Upper lobe of right lung (tissue), 1 donor: ENCODE measurements around the gene KLHL41. TPM values are rescaled to one million over a fixed set of nuclear protein-coding genes. Genes with fewer than 3 reads are reported as not detected.
"Not testable (repeated sequence)": the region's sequence is repeated elsewhere in the genome, so short reads cannot be mapped to it uniquely, and the experiment has no call there.

ENCODE experiments used
- ATAC-seq: fragments of 200-7000 bp; cut with Tn5 transposase; one replicate; pipeline ENCODE4 v1.9.1; 2020; ENCODE audit warnings: mild to moderate bottlenecking, moderate library complexity
- DNase-seq: peaks from one replicate; pipeline ENCODE4 v3.0.0-alpha.2; 2020
- H3K27ac ChIP-seq: fragments of 200-600 bp; one replicate; pipeline ENCODE4 v1.8.0; 2022
- H3K27me3 ChIP-seq: fragments of 200-600 bp; one replicate; pipeline ENCODE4 v1.8.0; 2022; ENCODE audit warnings: mild to moderate bottlenecking
- H3K36me3 ChIP-seq: fragments of 200-600 bp; one replicate; pipeline ENCODE4 v1.8.0; 2022
- H3K4me1 ChIP-seq: fragments of 200-600 bp; one replicate; pipeline ENCODE4 v1.8.0; 2022
- H3K4me3 ChIP-seq: fragments of 200-600 bp; one replicate; pipeline ENCODE4 v1.8.0; 2022; ENCODE audit warnings: mild to moderate bottlenecking
- H3K9me3 ChIP-seq: fragments of 200-600 bp; one replicate; pipeline ENCODE4 v1.8.0; 2022
- intact Hi-C: fragments of 100-400 bp; cut with DNase I; formaldehyde crosslinking; loops from one replicate; pipeline ENCODE4 v1.11.0; 2022
- total RNA-seq: library from RNA; stranded (reverse); fragmentation: NEBNext Ultra II Directional; extraction: Animal tissue kit (Norgen Biotek cat#: 25700); gene quantifications from one replicate; pipeline ENCODE4 v1.2.1, GENCODE V29; 2021
- TF ChIP-seq, protein P1 (sequence below): fragments of 200-600 bp; IDR thresholded peaks from one replicate; pipeline ENCODE4 v1.8.0; 2022; ENCODE audit warnings: antibody characterized with exemption
- donor health status: DM: no; HTN: yes; CAD: no; lungs with severe emphysema.

The KLHL41 gene
- total RNA-seq, 1 donor from 2014 or later: 0.61 TPM

DNA sequence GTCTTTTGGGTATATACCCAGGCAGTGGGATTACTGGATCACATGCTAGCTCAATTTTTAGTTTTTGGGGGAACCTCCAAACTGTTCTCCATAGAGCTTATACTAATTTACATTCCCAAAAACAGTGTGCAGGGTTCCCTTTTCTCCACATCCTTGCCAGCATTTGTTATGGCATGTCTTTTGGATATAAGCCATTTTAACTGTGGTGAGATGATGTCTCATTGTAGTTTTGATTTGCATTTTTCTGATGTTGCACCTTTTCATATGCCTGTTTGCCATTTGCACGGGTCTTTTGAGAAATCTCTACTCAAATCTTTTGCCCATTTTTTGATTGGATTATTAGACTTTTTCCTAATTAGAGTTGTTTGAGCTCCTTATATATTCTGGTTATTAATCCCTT is 56.2 kb downstream of the KLHL41 start:
- H3K4me3 ChIP-seq: no peak overlapping the region
- H3K36me3 ChIP-seq: peaks cover 21% of the 10 kb centered on the region
- DNase-seq (no peak), ATAC-seq (no peak)
- no peaks in the 10 kb centered on the region for H3K27me3 ChIP-seq
- H3K27ac ChIP-seq: no peak overlapping the region
- no peaks in the 10 kb centered on the region for H3K4me1 ChIP-seq
- TF ChIP-seq, protein P1, sequence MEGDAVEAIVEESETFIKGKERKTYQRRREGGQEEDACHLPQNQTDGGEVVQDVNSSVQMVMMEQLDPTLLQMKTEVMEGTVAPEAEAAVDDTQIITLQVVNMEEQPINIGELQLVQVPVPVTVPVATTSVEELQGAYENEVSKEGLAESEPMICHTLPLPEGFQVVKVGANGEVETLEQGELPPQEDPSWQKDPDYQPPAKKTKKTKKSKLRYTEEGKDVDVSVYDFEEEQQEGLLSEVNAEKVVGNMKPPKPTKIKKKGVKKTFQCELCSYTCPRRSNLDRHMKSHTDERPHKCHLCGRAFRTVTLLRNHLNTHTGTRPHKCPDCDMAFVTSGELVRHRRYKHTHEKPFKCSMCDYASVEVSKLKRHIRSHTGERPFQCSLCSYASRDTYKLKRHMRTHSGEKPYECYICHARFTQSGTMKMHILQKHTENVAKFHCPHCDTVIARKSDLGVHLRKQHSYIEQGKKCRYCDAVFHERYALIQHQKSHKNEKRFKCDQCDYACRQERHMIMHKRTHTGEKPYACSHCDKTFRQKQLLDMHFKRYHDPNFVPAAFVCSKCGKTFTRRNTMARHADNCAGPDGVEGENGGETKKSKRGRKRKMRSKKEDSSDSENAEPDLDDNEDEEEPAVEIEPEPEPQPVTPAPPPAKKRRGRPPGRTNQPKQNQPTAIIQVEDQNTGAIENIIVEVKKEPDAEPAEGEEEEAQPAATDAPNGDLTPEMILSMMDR: no peak
- H3K9me3 ChIP-seq: no peaks in the 10 kb centered on the region
- intact Hi-C loops: no loop called here

DNA sequence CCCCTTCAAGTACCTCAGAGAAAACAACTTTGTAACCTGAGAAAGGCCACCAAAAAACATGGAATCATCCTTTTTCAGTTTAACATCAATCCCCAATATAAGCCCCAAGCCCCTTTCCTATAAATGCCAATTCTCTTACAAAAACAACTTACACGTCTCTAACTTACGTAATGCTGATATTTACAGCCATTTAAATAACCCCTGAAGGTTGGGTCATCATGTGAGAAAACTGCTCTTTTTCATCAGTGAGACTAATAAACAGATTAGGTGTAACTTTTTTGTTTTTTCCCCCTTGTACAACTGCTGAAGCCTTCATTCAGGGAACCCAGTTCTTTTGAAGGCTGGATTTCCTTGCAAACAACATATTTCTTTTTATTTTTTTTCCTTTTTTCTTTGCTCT is 60.4 kb downstream of the KLHL41 start:
- intact Hi-C loops: no loop called here
- Histone ChIP-seq H3K27ac (no peak overlapping the region), H3K27me3 (no peaks in the 10 kb centered on the region), H3K9me3 (no peaks in the 10 kb centered on the region), H3K4me1 (peaks cover 17% of the 10 kb centered on the region), H3K36me3 (peaks cover 16% of the 10 kb centered on the region), H3K4me3 (no peak overlapping the region)
- ATAC-seq (no peak), DNase-seq (no peak)
- TF ChIP-seq, protein P1: no peak

DNA sequence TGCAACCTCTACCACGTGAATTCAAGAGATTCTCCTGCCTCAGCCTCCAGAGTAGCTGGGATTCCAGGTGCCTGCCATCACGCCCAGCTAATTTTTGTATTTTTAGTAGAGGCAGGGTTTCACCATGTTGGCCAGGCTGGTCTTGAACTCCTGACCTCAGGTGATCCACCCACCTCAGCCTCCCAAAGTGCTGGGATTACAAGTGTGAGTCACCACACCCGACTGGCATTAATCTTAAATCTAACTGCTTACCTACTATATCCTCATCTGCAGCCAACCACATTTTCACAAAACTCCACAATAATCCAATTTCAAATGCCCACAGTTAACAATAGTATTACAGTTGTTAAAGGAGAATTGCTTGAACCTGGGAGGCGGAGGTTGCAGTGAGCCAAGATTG is 61.2 kb downstream of the KLHL41 start:
- intact Hi-C loops, H3K27ac ChIP-seq, ATAC-seq, H3K4me3 ChIP-seq, DNase-seq, H3K9me3 ChIP-seq, H3K27me3 ChIP-seq: not testable (repeated sequence)
- Histone ChIP-seq H3K36me3 (peaks cover 13% of the 10 kb centered on the region), H3K4me1 (peaks cover 17% of the 10 kb centered on the region)

DNA sequence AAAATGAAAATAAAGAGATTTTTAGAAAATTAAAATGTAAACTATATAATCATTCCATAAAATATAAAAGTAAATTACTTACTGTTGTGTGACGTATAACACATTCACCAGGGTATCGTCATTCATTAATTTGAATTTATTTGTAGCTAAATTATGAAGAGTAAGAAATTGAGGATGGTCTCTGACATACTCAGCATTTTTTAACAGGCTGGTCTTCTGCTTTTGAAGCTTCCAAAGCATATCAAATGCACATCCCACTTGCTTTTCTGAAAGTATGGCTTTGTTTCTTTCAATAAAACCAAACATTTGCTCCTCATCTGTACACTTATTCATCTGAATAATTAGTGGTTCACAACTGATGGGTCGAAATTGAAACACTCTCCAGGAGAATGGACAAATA is 62.1 kb downstream of the KLHL41 start:
- intact Hi-C loops: no loop called here
- Histone ChIP-seq H3K9me3 (no peaks in the 10 kb centered on the region), H3K36me3 (peaks cover 10% of the 10 kb centered on the region), H3K27me3 (no peaks in the 10 kb centered on the region), H3K4me3 (no peak overlapping the region), H3K27ac (no peak overlapping the region), H3K4me1 (peaks cover 17% of the 10 kb centered on the region)
- ATAC-seq (no peak), DNase-seq (no peak)
- TF ChIP-seq, protein P1: no peak

DNA sequence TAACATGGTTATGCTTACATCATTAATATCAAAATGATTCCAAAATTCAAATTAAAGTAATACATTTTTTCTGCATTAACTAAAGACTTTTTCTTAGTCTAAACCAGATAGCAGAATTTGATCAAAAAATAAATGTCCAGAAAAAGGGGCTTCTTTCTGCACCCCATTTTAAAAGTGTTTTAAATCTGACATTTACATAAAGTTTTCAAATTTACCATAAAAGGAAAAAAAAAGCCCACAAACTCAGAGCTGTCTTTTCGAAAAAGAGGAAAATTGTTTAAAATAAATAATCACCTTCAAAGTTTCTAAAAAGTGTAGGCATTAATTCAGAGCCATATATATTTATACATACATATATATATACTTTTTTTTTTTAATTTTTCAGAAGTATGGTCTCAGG is 62.7 kb downstream of the KLHL41 start:
- Histone ChIP-seq H3K9me3 (no peaks in the 10 kb centered on the region), H3K4me3 (no peak overlapping the region), H3K27ac (no peak overlapping the region), H3K27me3 (no peaks in the 10 kb centered on the region), H3K4me1 (peaks cover 17% of the 10 kb centered on the region), H3K36me3 (peaks cover 10% of the 10 kb centered on the region)
- DNase-seq: no peak
- intact Hi-C loops: no loop called here
- no peak for ATAC-seq
- TF ChIP-seq, protein P1: no peak

DNA sequence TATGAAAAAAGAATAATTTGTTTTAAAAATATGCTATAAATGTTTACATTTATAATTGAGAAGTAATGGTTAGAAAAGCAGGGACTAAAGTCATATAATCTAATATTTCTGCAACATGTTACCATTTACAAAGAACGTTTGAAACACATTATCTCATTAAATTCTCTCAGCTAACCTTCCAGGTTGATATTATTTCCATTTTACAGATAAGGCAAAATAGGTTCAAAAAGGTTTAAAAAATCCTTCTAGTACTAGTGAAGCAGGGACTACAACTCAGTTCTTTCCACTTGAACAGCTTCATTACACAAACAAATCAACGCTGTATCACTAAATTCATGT is 63.3 kb downstream of the KLHL41 start:
- no peak for ATAC-seq
- TF ChIP-seq, protein P1: no peak
- intact Hi-C loops: no loop called here
- H3K4me1 ChIP-seq: peaks cover 17% of the 10 kb centered on the region
- no peak for DNase-seq
- peaks cover 10% of the 10 kb centered on the region for H3K36me3 ChIP-seq
- H3K27ac ChIP-seq: no peak overlapping the region
- no peaks in the 10 kb centered on the region for H3K9me3 ChIP-seq
- H3K4me3 ChIP-seq: peak overlapping the region; percentile 81
- H3K27me3 ChIP-seq: no peaks in the 10 kb centered on the region
